Islet of Langerhans (tissue), 1 donor: ENCODE data around the gene RFX2.
"Not testable (repeated sequence)": the region's sequence is repeated elsewhere in the genome, so short reads cannot be mapped to it uniquely, and the experiment has no call there.

Experiments used
- FAIRE-seq: peaks from one replicate; lab custom pipeline; 2011; peaks lifted over from hg19 to GRCh38; lab: Jason Lieb, UNC

The RFX2 gene

DNA sequence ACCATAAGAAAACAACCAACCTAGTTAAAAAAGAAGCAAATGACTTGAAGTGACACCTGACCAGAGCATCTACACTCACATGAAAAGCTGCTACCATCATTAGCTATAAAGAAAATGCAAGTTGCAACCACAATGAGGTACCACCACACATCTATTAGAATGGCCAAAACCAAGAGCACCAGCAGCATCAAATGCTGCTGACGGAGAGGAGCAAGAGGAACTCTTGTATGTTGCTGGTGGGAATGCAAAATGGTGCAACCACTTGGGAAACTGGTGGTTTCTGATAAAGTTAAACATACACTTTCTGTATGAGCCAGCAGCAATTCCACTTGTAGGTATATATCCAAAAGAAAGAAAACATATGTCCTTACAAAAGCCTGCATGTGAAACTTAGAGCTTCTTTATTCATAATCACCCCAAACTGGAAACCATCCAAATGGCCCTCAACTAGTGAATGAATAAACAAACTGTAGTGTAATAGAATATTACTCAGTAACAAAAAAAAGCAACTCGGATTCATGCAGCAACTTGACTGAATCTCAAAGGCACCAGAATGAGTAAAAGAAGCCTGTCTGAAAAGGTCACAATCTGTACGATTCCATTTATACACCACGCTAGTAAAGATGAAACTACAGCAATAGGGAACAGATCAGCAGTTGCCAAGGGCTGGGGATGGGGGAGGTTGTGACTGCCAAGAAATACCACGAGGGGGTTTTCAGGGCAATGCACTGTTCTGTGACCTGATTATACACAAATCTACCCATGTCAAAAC is 71.5 kb downstream of the RFX2 start:
- FAIRE-seq, result no peak

DNA sequence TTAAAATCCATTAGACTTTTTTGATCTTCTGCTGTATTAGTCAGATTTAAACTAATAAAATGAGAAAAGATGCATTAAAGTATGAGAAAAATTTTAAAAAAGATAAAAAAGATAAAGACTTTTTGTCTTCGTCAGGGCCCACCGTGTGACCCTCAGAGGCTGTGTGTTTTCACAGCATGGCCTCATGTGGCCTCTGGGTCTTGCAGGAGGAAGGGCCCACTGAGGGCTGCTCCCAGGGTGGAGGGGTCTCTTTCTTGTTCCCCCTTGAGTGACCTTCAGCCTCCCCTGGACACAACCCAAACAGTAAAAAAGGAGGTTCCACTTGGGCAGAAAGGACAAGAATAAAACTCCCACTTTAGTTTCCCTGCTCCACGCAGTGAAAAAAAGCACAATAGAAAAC is 75.3 kb downstream of the RFX2 start:
- FAIRE-seq, result no peak

DNA sequence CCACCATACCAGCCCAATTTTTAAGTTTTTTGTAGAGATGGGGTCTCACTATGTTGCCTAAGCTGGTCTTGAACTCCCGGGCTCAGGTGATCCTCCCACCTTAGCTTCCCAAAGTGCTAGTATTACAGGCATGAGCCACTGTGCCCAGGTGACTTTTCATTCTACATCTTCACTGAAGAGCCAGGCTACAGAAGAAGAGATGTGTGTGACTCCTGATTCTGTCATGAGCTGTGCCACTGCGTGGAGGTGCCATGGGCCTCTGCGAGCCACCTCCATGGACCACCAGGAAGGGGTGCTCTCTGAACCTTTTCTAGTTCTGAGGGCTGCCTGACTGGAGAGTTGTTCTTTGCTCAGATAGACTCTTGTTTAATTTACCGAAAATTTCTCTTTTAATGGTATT is 75.8 kb downstream of the RFX2 start:
- FAIRE-seq, result no peak

DNA sequence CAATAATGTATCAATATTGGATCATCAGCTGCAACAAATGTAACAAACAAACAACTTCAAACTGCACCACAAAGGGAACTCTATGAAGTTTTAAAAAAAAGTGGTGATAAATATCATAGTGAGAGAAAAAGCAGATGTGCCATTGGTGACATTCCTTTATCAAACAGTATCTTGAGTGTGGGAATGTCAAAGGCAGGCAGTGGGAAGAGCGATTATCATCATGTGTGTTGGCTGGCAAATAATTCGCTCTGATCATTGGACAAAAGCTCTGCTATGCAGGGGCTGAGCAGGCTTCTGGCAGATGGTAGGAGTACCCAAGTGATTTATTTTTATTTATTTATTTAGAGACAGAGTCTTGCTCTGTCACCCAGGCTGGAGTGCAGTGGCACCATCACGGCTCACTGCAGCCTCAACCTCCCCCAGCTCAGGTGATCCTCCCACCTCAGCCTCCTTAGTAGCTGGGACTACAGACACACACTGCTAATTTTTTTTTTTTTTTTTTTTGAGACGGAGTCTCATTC is 76.5 kb downstream of the RFX2 start:
- no peak for FAIRE-seq

DNA sequence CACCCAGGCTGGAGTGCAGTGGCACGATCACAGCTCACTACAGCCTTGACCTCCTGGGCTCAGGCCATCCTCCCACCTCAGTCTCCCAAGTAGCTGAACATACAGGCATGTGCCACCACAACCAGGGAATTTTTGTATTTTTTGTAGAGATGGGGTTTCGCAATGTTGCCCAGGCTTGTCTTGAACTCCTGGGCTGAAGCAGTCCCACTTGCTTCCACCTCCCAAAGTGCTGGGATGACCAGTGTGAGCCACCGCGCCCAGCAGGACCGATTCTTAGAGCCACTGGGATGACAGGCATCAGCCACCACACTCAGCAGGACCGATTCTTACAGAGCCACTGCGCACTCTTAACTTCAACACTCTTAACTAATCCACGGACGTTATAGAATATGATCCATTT is 77.5 kb downstream of the RFX2 start:
- no peak for FAIRE-seq

GRCh38 chr19:6032381-6032780 is 77.9 kb downstream of the RFX2 start:
- FAIRE-seq, result no peak

GRCh38 chr19:6030214-6030507 is 80.1 kb downstream of the RFX2 start:
- no peak for FAIRE-seq

- FAIRE-seq, result no peak
These were observed 83.7 kb downstream of the RFX2 start for GRCh38 chr19:6026390-6027227.

GRCh38 chr19:6024756-6025155 is 85.5 kb downstream of the RFX2 start:
- FAIRE-seq, result not testable (repeated sequence)

GRCh38 chr19:6023936-6024335 is 86.4 kb downstream of the RFX2 start:
- no peak for FAIRE-seq

GRCh38 chr19:6023085-6023682 is 87.1 kb downstream of the RFX2 start:
- no peak for FAIRE-seq

- FAIRE-seq, result no peak
These were observed 87.7 kb downstream of the RFX2 start for GRCh38 chr19:6022570-6023064.

DNA sequence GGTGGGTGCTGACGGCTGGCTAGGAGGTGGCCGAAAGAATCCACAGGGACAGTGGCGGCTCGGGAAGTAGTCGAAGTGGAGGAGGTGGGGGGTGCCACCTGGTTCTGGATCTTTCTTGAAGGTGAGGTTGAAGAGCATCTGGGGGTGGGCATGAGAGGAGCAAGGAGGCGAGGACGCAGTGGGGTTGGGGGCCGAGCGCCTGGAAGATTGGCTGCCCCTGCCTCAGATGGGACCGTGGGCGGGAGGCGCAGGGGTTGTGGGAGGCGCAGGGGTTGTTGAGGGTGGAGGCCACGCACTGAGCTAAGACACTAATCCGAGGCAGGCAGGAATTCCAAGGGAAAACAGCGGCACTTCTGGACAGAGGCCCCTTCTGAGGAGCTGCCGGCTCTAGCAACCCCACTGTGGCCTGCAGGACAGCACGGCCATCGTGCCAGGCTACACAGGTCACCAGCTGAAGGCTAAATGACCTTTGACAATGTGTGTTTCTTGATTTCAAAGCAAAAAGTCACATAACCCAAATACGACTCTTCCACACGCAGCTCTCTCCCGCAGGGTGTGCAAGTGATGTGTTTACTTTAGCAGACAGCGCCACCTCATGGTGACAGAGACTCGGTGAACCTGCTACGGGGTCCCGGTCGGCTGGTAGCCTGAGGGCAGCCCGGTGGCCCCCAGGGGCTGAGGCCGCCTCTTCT is 88.3 kb downstream of the RFX2 start:
- no peak for FAIRE-seq

GRCh38 chr19:6020972-6021805 is 89.1 kb downstream of the RFX2 start:
- FAIRE-seq, result no peak

DNA sequence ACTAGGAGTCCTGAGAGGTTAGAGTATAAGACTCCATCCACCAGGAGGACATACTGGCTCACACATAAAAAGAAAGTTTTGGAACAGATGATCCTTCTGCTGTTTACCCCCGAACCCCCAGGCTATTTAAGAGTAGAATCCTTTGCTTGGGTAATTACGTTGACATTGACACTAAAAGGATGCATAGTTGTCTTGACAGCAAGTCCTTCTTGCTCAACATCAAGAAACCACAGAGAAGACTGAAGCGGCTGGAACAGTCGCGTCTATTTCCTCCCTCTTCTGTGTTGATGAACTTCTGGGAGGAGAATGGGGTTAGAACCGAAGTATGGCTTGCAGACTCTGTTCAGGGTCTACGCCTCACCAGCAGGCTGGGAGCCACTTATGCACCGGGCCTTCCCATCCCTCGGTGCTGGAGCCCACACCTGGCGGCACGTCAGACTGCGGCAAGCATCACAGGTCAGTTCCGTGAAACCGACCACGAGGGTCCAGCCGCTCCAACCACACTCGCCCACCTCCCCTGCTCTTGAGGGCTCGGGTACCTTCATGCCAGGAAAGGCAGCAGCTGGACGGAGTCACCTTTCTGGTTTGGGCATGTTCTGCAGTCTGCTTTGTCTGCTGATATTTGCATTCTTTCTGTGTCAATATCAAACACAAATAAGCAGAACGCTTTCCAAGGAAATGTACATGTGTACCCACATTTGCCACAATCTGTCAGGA is 90.0 kb downstream of the RFX2 start:
- FAIRE-seq, result no peak

GRCh38 chr19:6018786-6019185 is 91.5 kb downstream of the RFX2 start:
- no peak for FAIRE-seq

- FAIRE-seq, result no peak
These were observed 92.7 kb downstream of the RFX2 start for GRCh38 chr19:6017576-6017975.

DNA sequence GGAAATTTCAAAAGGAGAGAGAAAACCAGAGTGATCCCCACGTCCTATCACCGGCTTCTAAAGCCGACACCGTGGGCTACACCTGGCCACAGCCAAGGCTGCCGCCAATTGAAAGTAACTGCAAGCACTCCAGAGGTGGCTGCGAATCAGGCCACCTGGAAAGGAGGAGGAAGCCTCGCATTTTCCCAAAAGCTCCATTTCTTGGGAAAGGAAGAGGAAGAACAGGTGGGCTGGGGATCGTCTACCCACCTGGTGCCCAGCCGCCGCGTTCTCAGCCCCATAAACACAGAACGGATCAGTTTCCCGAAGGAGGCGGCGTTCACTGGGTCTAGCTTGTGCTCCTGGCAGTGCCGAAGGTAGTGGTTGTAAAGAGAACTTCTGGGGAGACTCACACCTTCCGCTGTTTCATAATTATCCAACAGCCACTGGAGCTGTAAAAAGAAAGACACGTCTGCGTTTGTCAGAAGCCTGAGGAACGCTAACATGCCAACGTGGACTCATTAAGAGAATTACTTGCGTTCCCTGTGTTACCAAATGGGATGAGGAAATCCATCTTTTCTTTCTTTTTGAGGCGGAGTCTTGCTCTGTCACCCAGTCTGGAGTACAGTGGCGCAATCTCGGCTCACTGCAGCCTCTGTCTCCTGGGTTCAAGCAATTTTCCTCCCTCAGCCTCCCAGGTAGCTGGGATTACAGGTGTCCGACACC is 94.3 kb downstream of the RFX2 start:
- no peak for FAIRE-seq

DNA sequence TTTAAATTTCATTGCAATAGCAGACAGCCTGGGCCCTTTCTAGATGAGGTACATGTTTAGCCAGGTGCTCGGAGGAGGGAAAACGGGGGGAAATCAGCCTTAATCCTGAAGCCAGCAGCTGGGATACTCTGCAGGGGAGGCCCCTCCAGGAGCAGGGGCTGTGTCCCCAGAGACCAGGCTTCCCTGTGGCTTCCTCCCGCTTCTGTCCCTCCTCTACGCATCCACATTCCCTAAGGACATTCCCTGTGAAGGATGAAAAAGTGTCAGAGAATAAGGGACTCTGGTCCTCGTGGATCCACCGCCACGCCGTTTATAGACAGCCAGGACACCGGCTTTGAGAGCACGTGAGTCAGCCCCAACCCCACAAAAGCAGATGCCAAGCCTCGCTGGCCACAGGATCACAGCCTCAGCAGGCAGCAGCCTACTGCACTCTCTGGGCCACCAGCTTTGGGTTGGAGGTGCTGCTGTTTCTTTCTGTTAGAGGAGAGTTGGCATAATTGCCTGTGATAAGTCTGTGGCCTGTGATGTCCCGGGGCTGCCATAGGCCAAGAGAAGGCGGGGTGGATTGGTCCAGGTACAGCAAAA is 95.7 kb downstream of the RFX2 start:
- FAIRE-seq, result no peak
